GM08714 (cell line): ENCODE data around the gene CCNJL.

Source experiments
- H3K4me3 ChIP-seq: fragments of 200-500 bp; sonication (Bioruptor generic); 2 replicates; pipeline ENCODE4 v1.5.1; 2014; ENCODE audit warnings: mild to moderate bottlenecking, low read length, inconsistent platforms
- ZNF274 ChIP-seq: IDR thresholded peaks from 2 replicates; pipeline ENCODE4 v1.6.1; 2012; ENCODE audit warnings: mild to moderate bottlenecking, low read depth, low read length

Gene CCNJL

DNA sequence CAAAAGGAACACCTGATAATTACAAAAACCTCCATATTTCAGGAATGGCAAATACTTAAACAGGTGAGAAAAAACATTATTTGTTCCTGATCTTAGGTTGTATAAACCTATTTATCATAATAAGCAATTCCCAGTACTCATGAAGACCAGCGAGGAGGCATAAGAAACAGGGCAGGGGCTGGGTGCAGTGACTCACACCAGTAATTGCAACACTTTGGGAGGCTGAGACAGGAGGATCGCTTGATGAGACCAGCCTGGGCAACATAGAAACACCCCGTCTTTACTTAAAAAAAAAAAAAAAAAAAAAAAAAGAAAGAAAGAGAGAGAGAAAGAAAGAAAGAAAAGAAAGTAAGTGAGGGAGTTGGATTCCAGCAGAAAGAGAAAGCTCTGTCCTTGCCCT lies 21.6 kb downstream of the CCNJL start:
- TF ChIP-seq ZNF274, result no peak
- H3K4me3 ChIP-seq, result no peak overlapping the region

DNA sequence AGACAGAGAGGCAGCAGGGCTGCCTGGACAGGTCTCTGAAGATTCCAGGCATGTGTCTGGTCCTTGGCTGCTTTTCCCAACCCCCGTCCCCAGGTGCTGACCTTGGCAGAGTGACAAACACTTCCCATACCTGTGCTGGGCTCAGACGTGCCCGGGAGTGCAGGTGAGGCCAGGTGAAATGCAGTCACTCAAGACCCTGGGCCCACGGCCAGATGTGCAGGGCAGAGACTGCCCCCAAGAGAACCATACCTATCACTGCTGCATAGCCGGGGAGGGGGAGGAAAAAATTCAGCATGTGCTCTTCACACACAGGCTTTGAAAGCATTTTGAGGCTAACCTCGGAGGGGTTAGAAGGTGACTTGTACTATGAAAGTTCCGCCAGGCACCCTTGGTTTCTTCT lies 22.6 kb downstream of the CCNJL start:
- no peak for TF ChIP-seq ZNF274
- no peak overlapping the region for H3K4me3 ChIP-seq

DNA sequence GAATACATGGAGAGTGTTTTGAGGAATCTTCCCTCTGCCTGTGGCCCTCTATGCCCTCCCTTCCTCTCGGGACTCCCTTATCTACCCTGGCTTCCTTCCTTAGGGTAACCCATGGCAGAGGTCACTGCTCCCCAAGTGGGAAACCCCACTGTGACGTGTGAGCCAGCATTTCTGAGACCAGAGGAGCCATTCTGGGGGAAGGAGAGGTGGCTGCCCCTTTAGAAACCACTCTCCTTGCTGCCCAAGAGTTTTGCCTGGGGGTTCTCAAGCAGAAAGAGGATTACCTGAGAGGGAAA lies 23.1 kb downstream of the CCNJL start:
- no peak for TF ChIP-seq ZNF274

DNA sequence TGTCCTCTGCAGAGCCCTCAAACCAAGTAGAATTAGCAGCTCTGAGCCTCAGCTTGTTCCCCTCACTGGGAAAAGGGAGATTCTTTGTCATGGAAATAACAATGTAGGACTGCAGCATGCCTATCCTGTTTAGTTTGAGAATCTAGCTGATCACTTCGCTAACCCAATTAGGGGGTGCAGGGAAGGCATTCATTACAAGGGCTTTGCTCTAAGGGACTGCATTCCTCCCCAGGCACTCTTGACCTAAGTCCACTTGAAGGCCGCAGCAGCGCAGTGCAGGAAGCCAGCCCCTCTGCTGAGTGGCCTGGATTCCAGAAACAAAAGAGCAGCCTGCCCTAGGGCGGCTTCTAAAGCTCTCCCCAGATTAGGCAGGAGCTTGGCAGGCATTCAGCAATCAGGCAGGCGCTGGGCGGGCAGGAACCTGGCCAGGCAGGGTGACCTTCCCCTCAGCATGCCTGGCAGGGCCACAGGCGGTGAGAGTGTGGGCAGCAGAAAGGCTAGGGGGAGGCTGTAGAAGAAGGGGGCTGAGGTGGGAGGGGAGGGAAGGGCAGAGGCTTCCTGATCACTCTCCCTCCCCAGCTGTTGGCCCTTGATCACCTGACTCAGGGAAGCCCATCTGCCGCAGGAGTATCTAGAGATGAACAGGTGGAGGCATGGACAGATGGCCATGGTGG lies 24.8 kb downstream of the CCNJL start:
- H3K4me3 ChIP-seq, result no peak overlapping the region
- TF ChIP-seq ZNF274, result no peak

More for the DNA sequence above, 23.1 kb downstream of the CCNJL start:
- H3K4me3 ChIP-seq, result no peak overlapping the region

DNA sequence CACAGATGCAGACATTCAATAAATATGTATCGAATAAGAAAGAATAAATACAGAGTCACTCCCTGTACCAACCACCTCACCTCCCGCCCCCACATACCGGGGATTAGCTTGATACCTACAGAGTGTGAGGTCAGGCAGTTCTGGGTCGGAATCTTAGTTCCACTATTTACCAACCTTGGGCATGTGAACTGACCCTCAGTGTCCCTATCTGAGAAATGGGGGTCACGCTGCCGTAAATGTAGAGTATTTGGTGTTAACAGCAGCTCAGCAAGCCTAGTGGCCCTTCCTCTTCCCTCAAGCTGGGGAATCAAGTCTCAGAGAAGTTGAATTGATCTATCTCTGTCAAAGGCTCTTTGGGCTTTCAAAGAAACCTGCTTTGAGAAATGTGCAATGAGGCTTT lies 25.4 kb downstream of the CCNJL start:
- H3K4me3 ChIP-seq, result no peak overlapping the region
- TF ChIP-seq ZNF274, result no peak

DNA sequence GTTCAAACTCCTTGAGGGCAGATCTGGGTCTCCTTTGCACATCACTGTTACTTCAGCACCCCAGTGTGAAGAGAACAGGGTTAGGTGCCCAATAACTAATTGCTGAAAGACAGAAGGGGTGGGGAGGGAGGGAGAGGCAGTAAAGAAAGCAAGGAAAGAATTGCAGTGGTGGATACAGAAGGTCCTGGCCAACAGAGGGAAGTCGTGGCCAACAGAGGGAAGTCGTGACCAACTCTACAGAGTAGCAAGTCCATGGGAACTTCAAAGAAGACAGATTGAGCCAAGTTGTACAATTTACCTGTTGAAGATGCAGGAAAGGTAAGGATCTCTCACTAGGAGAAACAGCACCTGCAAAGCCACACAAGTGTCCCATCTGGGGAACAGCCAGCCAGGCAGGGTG lies 27.0 kb downstream of the CCNJL start:
- no peak overlapping the region for H3K4me3 ChIP-seq
- no peak for TF ChIP-seq ZNF274

DNA sequence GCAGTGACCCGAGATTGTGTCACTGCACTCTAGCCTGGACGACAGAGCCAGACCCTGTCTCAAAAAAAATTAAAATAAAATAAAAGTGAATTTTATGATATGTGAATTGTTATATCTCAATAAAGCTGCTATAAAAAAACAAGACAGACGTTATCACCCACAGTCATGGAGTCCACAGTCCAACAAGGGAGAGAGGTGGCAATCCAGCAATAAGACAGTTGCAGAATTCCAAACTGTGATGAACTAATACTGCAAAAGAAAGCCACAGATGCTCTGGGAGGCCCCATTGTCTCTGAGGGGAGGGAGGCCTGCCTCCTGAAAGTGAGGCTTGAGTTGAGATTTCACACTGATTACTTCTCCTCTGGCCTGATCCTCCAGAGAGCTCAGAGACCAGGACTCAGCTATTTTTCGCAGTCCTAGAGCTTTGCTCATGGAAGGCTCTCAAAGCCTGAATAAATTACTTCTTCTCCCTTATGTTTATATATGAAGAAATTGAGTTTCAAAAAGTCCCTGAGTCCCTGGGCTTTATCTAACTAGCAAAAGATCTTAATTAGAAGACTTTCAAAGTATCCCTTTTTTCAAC lies 28.0 kb downstream of the CCNJL start:
- TF ChIP-seq ZNF274, result no peak
- H3K4me3 ChIP-seq, result no peak overlapping the region

DNA sequence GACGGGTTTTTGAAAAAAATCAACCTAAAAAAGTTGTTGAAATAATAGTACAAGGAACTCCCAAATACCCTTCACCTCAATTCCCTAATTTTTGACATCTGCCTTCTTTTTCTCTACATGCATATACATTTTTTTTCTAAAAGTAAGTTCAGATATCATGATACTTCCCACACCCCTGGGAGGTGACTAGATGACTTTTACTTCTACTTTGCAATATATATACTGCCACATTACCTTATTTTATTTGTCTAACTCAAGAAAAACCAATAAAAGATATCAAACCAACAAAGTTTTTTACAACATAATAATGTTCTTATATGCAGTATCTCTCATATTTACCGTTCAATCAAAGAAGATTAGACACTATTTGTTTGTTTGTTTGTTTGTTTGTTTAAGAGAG lies 31.1 kb downstream of the CCNJL start:
- TF ChIP-seq ZNF274, result no peak
- H3K4me3 ChIP-seq, result no peak overlapping the region

DNA sequence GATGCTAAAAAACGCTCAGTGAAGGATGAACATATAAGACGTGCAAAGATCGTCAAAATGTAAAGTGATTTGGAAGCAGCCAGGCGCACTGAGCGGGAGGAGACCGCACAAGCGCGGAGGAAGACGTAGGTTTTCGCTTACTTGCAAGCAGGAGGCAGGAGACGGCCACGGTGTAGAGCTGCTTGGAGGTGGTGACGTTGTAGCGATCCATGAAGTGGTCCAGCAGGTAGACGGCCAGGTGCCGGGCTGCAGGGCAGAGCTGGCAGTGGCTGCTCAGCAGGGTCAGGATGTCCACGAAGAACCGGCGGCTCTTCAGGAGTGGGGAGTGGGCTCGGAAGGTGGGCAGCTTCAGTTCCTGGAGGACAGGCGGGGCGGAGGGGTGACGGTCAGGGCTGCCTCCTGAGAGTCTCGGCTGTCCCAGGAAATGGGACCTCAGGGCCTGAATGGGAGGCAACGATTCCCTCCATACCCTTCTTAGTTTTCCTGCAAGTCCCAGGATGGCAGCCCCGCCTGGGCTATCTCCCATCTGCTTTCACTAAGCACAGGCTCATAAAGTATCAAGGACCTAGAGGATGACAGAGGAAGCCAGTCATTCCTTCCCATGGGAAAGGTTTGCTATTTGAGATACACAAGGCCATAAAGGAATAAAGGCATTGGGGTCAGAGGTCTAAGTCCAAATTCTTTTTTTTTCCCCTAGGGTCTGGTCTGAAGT lies 31.8 kb downstream of the CCNJL start:
- no peak overlapping the region for H3K4me3 ChIP-seq
- no peak for TF ChIP-seq ZNF274

DNA sequence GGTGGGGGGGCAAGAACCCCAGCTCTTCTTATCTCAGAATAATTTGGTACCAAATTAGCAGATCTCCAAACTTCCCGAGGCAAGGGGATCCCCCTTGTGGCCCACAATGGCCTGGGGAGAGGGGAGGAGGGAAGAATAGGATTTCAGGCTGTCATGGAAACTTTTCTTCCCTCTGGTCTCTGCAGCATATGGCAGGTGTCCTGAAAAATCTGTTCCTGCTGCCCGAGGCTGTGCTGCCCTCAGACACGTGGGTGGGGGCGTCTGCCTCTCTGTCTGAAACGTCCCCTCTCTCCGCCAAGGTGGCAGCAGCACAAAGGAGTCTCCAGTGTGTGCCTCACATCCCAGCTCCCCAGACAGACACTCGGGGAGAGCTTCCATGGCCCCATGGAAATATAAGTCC lies 34.0 kb downstream of the CCNJL start:
- no peak overlapping the region for H3K4me3 ChIP-seq
- TF ChIP-seq ZNF274, result no peak

DNA sequence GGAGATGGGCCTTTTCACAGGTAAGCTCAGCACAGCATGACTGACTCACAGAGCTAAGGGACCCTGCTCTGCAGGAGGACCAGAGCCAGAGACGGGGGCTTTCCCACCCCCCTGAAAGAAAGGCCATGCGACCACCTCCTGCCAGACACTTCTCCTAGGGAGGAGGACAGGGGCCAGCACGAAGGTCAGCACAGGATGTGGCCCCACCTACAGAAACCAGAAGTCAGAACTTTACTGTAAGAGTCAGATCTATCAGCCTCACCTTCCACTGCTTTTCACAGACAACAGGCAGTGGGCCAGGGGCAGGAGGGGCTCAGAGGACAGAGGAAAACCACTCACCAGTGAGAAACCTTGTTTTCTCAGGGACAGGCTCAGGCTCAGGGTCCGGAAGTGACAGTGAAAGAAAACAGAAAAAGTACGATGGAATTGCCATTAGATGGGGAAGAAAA lies 37.9 kb downstream of the CCNJL start:
- no peak overlapping the region for H3K4me3 ChIP-seq
- no peak for TF ChIP-seq ZNF274

DNA sequence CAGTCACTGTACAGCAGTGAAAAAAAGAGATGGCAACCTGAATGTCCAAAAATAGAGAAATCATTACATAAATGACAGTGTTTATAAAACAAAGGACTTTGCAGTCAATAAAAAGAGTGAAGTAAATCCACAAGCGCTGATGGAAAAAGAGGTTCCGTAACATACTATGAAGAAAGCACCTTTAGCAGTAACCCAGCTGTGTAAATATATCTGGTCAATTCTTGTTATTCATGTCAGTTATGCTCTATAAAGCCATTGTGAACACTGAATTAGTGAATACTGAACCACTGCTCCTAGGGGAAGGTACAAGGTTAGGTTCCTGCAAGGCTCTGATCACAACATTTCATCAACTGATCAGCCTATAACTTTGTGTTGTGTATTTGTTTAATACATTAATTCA lies 39.5 kb downstream of the CCNJL start:
- TF ChIP-seq ZNF274, result no peak
- no peak overlapping the region for H3K4me3 ChIP-seq

DNA sequence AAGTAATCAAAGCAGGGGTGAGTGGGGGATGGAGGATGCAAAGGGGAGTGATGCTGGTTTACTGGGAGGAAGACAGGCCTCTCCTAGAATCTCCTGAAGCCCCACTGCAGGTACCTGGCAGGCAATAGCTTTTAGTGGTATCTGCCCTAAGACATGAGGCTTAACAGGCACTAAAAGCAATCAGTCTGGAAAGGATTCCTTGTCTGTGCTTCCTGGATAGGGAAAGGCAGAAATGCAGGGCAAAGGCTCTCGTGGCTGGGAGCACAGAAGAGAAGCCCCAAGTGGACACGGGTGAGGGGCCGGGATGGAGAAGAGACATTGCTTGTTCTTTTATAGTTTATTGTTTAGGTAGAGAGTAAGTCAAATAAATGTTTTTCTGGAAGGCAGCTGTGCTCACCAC lies 40.1 kb downstream of the CCNJL start:
- no peak for TF ChIP-seq ZNF274
- H3K4me3 ChIP-seq, result no peak overlapping the region

DNA sequence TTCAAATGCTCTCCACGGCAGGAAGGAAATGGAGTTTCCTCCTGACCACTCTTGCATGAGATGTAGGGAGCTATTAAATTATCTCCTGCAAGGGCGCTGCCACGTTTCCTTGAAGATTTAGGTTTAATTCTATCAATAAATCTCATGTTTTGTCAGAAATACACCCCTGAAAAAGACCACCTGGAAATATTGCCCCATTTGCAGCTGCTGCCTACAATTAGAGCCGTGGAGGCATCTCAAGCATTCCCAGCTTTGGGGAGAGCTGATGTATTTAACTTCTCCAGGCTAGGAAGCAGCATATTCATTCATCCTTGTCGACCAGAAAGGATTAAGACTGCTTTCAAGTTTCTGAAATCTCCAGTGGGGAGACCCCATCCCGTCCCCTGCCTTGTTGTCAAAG lies 40.5 kb downstream of the CCNJL start:
- no peak for TF ChIP-seq ZNF274
- no peak overlapping the region for H3K4me3 ChIP-seq

DNA sequence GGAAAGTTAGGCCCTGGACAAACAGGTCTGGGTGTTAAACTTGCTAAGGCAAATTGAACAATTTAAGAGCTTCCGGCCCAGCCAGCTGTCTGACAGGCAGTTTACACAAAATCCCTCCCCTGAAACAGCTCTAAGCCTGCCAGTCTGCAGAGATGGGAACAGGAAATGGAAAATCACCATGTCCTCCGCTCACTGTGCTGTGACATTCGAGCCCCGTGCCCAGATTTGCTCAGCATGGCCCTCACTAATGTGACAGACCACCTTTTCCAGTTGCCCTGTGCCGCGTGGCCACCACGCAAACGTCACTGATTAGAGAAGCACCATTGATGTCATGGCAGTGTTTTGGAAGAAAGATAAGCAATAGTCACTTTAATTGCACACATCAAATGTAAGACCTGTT lies 41.0 kb downstream of the CCNJL start:
- H3K4me3 ChIP-seq, result no peak overlapping the region
- TF ChIP-seq ZNF274, result no peak

DNA sequence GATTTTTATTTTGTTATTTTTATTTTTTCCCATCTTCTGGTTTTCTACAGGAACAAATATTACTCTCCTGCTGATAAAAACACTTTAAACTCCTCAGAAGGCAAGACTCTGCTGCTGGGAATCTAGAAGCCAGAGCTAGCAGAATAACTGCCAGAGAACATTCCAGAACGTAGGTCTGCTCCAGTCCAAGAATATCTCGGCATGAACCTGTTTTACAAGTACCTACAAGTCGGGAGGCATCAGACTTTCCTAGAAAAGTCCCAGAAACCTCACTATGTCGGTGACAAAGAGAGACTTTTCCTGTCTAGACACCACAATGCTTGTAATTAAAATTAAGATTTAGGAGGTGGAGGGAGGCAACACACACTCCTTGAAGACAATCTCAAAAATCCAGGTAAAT lies 41.7 kb downstream of the CCNJL start:
- no peak overlapping the region for H3K4me3 ChIP-seq
- TF ChIP-seq ZNF274, result no peak

DNA sequence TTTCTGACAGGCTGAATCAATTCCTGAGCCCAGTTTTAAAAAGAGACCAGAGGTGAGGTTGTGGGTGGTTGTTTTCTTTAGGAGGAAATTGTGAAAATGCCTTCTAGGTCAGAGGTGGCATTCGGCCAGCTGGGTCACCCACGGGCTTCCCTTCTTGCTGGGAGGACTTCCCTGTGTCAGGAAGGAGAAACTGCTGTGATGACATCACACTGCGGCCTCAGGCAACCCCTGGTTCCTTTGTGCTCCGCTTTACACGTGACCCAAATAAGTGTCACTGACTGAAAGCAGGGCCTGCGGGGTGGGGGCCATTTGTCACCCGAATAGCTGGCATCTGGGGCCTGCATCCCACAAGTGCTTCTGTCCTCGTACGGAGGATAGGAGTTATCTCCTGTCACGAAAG lies 43.3 kb downstream of the CCNJL start:
- TF ChIP-seq ZNF274, result no peak
- H3K4me3 ChIP-seq, result no peak overlapping the region
